Heart right ventricle (tissue), 16 donors: ENCODE measurements around the gene OR52D1. TPM values are rescaled to one million over a fixed set of nuclear protein-coding genes. Genes with fewer than 3 reads are reported as not detected.

Experiments used
- ATAC-seq, 8 donors: fragments of 200-7000 bp; cut with Tn5 transposase; one replicate each; pipeline ENCODE4 v1.9.1; 2020; ENCODE audit warnings: mild to moderate bottlenecking in 8 of 8, moderate library complexity in 8 of 8, moderate number of reproducible peaks in 1 of 8
- DNase-seq, 2 donors: peaks; one replicate each; pipeline ENCODE4 v3.0.0-alpha.2; 2020
- H3K27ac ChIP-seq, 10 donors: fragments of 200-600 bp; sonication (generic) in 2 of 10; one replicate each; pipeline versions ENCODE4 v1.5.0 to v1.8.0; 2020 to 2022; ENCODE audit warnings: mild to moderate bottlenecking in 3 of 10
- H3K27me3 ChIP-seq, 7 donors: fragments of 200-600 bp; one replicate each; pipeline ENCODE4 v1.8.0; 2021 to 2022; ENCODE audit warnings: mild to moderate bottlenecking in 2 of 7
- H3K36me3 ChIP-seq, 9 donors: fragments of 200-600 bp; sonication (generic) in 1 of 9; one replicate each; pipeline versions ENCODE4 v1.5.0 to v1.8.0; 2020 to 2022; ENCODE audit warnings: mild to moderate bottlenecking in 2 of 9
- H3K4me1 ChIP-seq, 9 donors: fragments of 200-600 bp; sonication (generic) in 1 of 9; one replicate each; pipeline versions ENCODE4 v1.5.0 to v1.8.0; 2020 to 2022; ENCODE audit warnings: mild to moderate bottlenecking in 4 of 9
- H3K4me3 ChIP-seq, 10 donors: fragments of 200-600 bp; sonication (generic) in 2 of 10; one replicate each; pipeline versions ENCODE4 v1.5.0 to v1.8.0; 2020 to 2022; ENCODE audit warnings: mild to moderate bottlenecking in 7 of 10, moderate library complexity in 2 of 10
- H3K9me3 ChIP-seq, 11 donors: fragments of 200-600 bp in 10 of 11; sonication (generic) in 2 of 11; one replicate each; pipeline versions ENCODE4 v1.5.0 to v1.8.0; 2013 to 2022; ENCODE audit warnings: mild to moderate bottlenecking in 2 of 11, control low read depth in 1 of 11, moderate library complexity in 1 of 11
- CTCF ChIP-seq, 9 donors: fragments of 200-600 bp; sonication (generic) in 2 of 9; IDR thresholded peaks; one replicate each; pipeline versions ENCODE4 v1.5.0 to v1.8.0; 2021 to 2022; ENCODE audit warnings: antibody characterized with exemption in 9 of 9, mild to moderate bottlenecking in 5 of 9, moderate library complexity in 1 of 9
- WGBS, 2 donors: extraction: QIAGEN DNeasy Blood & Tissue Kit; methylation state at CpG; one replicate each; pipeline ENCODE4 v1.1.7; 2013; ENCODE audit warnings: inconsistent platforms in 1 of 2; 5-methylcytosine and 5-hydroxymethylcytosine counted together
- intact Hi-C, 10 donors: fragments of 100-400 bp; cut with DNase I; formaldehyde crosslinking; loops; one replicate each; pipeline versions ENCODE4 v1.11.1 to v1.14.2; 2022
- polyA plus RNA-seq, 2 donors: library from polyadenylated mRNA; stranded (reverse); fragments of 200-250 nt; gene quantifications; one replicate each; pipeline ENCODE4 v1.2.3, GENCODE V29; 2013
- total RNA-seq, 10 donors: library from RNA; stranded (reverse); fragmentation: NEBNext Ultra II Directional in 3 of 10; extraction: Animal tissue kit (Norgen Biotek cat#: 25700) in 3 of 10; gene quantifications; one replicate each; pipeline versions ENCODE4 v1.2.1 to v1.2.4, GENCODE V29; 2021 to 2023
- donor health status: Arrhythmogenic right ventricular cardiomyopathy.
- donor health status: ischemic (EF 13 %, LVEDD 7.1; RV severe dilation, severe dysfunction).
- donor health status: healthy with polysubstance abuse.
- donor health status: DM: no; HTN: yes; CAD: no.
- donor health status: DM: no; HTN: no; CAD: no.
- donor health status: ischemic (EF 25% LVEDD 6.9; RV normal size, moderate dysfunction).
- donor health status: ischemic (EF 25% LVEDD 5.7; RV mildly dilated, moderate dysfunction).
- donor health status: healthy.
- donor health status: DM: yes; HTN: yes; CAD: no.
- donor health status: Ischemic cardiomyopathy.
- donor health status: ischemic (EF 35%, LVEDD 5.7; RV mildly dilated, moderate dysfunction).
- donor health status: nonischemic (EF 11% LVEDD 7.7; RV severe dilation, severe dysfunction).
- donor health status: DM: yes; HTN: yes; CAD: no.
- donor health status: PGD.
- donor health status: ischemic (EF 29% LVEDD 5.4; RV normal size, mild dysfunction).
- donor health status: nonischemic (EF 23%, LVEDD 6.1; RV moderate dilation, normal function).

The OR52D1 gene
- total and polyA plus RNA-seq, 12 donors: not detected

DNA sequence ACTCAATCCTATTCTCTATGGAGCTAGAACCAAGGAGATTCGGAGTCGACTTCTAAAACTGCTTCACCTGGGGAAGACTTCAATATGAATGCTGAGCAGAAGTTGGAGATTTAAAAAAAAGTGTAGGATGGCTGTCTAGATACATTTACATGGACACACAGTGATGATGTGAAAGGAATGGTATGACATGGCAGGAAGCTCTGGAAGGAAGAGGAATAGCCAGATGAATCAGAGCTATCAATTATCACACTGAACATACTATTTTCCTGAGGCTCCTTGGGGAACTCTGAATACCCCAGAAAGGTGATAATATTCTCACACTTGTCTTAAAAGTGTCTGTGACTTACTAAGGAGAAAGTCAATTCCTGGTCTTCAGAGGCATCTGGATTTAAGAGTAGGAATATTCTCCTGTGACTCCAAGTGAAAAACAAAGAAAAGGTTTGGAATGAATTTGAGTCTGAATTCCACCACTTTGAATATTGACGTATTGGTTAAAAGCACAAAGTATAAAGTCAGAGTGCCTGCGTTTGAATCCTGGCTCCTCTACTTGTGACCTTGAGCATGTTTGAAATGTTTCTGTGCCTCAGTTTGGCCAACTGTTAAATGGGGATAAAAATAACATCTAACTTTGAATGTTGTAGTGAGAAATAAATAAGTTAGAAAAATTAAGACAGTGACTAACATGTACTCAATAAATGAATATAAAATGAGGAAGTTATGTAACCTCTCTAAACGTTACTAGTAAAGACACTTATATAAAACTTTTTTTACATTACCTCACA, 1.3 kb downstream of the OR52D1 start:
- Histone ChIP-seq H3K27ac (no peak overlapping the region), H3K4me1 (no peaks in the 10 kb centered on the region), H3K27me3 (peaks cover 0 to 5% (median 0%) of the 10 kb centered on the region in 7 donors), H3K4me3 (no peak overlapping the region), H3K36me3 (no peaks in the 10 kb centered on the region), H3K9me3 (no peaks in the 10 kb centered on the region)
- ATAC-seq (no peak), DNase-seq (no peak)
- TF ChIP-seq CTCF (IDR thresholded peaks at IDR 0.05): no peak
- intact Hi-C loops: loop anchor here in 1 of 10 donors (5.0 kb wide), 1 partner anchor 318 kb away; the partner anchor contains the start of gene OR52N2
- 53 to 55% methylated on average over 5 of the region's 5 CpGs for WGBS, 2 donors

DNA sequence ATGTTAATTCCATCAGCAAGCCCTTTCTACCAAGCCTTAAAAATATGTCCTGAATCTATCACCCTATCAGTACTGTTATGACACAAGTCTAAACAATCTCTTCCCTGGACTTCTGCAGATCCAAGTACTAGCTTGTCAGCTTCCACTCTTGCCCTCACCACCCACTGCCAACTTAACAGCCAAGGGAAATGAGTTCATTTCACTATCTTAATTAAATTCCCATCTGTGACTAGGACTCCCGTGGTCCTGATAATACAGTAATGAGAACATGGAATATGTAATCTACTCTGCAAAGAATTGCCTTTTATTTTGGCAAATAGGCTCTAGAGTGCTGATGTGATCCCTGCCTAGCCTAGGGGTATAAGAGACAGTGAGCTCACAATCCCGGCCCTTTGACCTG, 11.2 kb downstream of the OR52D1 start:
- intact Hi-C loops: no loop called here
- H3K4me3 ChIP-seq: no peak overlapping the region
- no peaks in the 10 kb centered on the region for H3K36me3 ChIP-seq
- no peaks in the 10 kb centered on the region for H3K27me3 ChIP-seq
- 49% methylated on average over 2 of the region's 2 CpGs for WGBS, 2 donors
- H3K9me3 ChIP-seq: no peaks in the 10 kb centered on the region
- ATAC-seq: no peak
- peaks cover 0 to 5% (median 0%) of the 10 kb centered on the region in 9 donors for H3K4me1 ChIP-seq
- no peak for DNase-seq
- no peak overlapping the region for H3K27ac ChIP-seq
- TF ChIP-seq CTCF (IDR thresholded peaks at IDR 0.05): no peak

DNA sequence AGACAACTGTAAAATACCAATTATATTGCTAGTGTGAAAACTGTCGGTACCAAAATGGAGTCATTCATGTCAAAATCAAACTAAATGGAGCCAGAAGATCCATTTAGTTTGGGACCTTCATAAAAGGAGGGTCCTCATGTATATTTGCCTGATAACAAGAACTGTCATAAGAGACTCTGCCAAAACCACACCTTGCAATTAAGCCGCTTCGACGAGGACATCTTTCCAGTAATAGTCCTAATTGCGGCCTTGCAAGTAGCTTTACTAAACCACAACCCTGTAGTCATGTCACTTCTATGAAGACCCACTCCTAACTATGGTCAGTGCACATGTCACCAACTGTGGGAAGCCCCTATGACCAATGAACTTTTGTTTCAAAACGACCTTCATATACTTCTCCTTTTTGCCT, 11.9 kb downstream of the OR52D1 start:
- intact Hi-C loops: no loop called here
- H3K27me3 ChIP-seq: no peaks in the 10 kb centered on the region
- 87 to 91% methylated on average over 6 of the region's 6 CpGs for WGBS, 2 donors
- no peak for TF ChIP-seq CTCF (IDR thresholded peaks at IDR 0.05)
- H3K9me3 ChIP-seq: no peaks in the 10 kb centered on the region
- H3K4me3 ChIP-seq: no peak overlapping the region
- DNase-seq (no peak), ATAC-seq (no peak)
- no peaks in the 10 kb centered on the region for H3K36me3 ChIP-seq
- no peak overlapping the region for H3K27ac ChIP-seq
- peaks cover 0 to 5% (median 0%) of the 10 kb centered on the region in 9 donors for H3K4me1 ChIP-seq

DNA sequence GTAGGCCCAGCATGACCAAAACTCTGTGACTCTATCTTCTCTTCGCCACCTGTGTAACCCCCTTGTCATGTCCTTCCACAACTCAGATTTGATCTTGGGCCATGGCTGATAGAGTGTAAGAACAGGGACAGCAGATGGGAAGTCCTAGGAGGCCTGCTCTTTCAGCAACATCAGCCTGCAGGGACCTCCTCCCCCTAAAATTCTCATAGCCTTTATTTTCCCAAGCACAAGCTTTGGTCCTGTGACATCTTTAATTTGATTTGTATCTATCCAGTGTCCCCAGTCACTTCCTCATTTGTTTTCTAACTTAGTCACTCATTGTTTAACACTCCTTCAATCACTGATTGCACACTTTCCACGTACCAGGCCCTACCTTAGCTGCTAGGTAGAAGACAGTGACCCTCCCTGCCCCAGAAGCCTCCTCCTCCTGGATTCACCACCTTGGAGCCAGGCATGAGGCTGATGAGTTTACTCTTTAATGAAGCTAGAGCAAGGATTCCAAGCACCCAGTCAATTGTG, 16.0 kb downstream of the OR52D1 start:
- ATAC-seq: no peak
- H3K36me3 ChIP-seq: no peaks in the 10 kb centered on the region
- H3K9me3 ChIP-seq: no peaks in the 10 kb centered on the region
- DNase-seq: no peak
- H3K4me1 ChIP-seq: peaks cover 0 to 5% (median 0%) of the 10 kb centered on the region in 9 donors
- H3K4me3 ChIP-seq: no peak overlapping the region
- no peaks in the 10 kb centered on the region for H3K27me3 ChIP-seq
- WGBS, 2 donors: 86 to 89% methylated on average over 2 of the region's 2 CpGs
- TF ChIP-seq CTCF (IDR thresholded peaks at IDR 0.05): no peak
- intact Hi-C loops: no loop called here
- H3K27ac ChIP-seq: no peak overlapping the region
